ENCODE results near the gene EP400. TPM values are rescaled to one million over a fixed set of nuclear protein-coding genes. Genes with fewer than 3 reads are reported as not detected.

EP400 gene
- total RNA-seq, 1 donor from 2014 or later = 41.4 TPM

- Histone ChIP-seq H3K4me1 (no peaks in the 10 kb centered on the region), H3K36me3 (peaks cover 88% of the 10 kb centered on the region), H3K4me3 (no peak overlapping the region), H3K27ac (no peak overlapping the region), H3K9me3 (no peaks in the 10 kb centered on the region), H3K27me3 (no peaks in the 10 kb centered on the region)
- no peak for TF ChIP-seq CTCF (IDR thresholded peaks at IDR 0.05)
- ATAC-seq = no peak
- intact Hi-C loops (cut with DNase I) = no loop called here
- no peak for DNase-seq
Measured at GRCh38 chr12:132014915-132015280, 65.2 kb downstream of the EP400 start.

GRCh38 chr12:132015686-132016430, 66.1 kb downstream of the EP400 start:
- H3K36me3 ChIP-seq = peaks cover 88% of the 10 kb centered on the region
- no peak for ATAC-seq
- DNase-seq = no peak
- no peak for TF ChIP-seq CTCF (IDR thresholded peaks at IDR 0.05)
- H3K4me3 ChIP-seq = no peak overlapping the region
- no peaks in the 10 kb centered on the region for H3K9me3 ChIP-seq
- H3K4me1 ChIP-seq = no peaks in the 10 kb centered on the region
- intact Hi-C loops (cut with DNase I) = no loop called here
- H3K27me3 ChIP-seq = no peaks in the 10 kb centered on the region
- no peak overlapping the region for H3K27ac ChIP-seq

DNA sequence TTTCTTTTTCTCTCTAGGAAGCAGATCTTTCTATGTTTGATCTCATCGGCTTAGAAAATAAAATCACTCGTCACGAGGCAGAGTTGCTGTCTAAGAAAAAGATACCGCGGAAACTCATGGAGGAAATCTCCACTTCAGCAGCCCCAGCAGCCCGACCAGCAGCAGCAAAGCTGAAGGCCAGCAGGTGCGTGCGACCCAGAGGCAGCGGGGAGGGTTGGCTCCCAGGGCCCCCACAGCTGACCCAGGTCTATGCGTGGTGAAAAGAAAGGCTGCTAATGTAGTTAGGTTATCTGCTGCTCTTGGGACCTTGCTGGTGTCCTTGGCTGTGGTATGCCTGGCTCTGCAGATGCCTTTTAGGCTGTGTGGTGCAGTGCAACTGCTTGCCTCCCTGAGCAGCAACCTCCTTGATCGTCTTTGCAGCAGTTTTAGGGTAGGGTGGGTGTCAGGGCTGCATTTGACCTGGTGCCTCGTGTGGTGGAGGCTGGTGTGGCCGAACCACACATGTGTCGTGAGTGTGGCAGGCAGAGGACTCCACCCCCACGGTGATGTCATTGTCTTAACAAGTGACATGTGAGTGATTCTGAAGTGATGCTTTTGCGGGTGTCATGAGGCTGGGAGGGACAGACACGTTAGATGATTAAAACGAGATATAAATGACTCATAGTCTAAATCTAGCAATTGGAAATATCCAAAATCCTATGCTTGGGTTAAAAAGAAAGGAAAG, 68.6 kb downstream of the EP400 start:
- DNase-seq (peak; percentile 53), ATAC-seq (no peak)
- H3K27me3 ChIP-seq = no peaks in the 10 kb centered on the region
- H3K4me3 ChIP-seq = no peak overlapping the region
- H3K4me1 ChIP-seq = no peaks in the 10 kb centered on the region
- TF ChIP-seq CTCF (IDR thresholded peaks at IDR 0.05) = no peak
- H3K27ac ChIP-seq = no peak overlapping the region
- intact Hi-C loops (cut with DNase I) = no loop called here
- no peaks in the 10 kb centered on the region for H3K9me3 ChIP-seq
- peaks cover 87% of the 10 kb centered on the region for H3K36me3 ChIP-seq

DNA sequence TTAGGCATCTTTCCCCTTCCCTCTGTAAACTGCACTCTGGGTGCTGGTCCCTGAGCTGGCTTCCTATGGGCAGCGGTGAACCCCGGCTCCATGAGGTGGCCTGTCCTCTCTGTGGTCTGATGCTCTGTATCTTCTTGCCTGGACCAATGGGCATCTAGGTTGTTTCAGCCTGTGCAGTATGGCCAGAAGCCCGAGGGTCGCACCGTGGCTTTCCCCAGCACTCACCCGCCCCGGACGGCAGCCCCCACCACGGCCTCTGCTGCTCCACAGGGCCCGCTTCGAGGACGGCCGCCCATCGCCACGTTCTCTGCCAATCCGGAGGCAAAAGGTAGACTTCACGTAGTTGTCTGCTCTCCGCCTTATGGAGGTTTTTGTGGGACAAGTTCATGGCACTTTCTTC, 70.1 kb downstream of the EP400 start:
- Histone ChIP-seq H3K36me3 (peaks cover 87% of the 10 kb centered on the region), H3K27ac (no peak overlapping the region), H3K4me1 (no peaks in the 10 kb centered on the region), H3K27me3 (no peaks in the 10 kb centered on the region), H3K4me3 (no peak overlapping the region), H3K9me3 (no peaks in the 10 kb centered on the region)
- intact Hi-C loops (cut with DNase I) = no loop called here
- ATAC-seq (no peak), DNase-seq (peak; percentile 60)
- TF ChIP-seq CTCF (IDR thresholded peaks at IDR 0.05) = no peak

DNA sequence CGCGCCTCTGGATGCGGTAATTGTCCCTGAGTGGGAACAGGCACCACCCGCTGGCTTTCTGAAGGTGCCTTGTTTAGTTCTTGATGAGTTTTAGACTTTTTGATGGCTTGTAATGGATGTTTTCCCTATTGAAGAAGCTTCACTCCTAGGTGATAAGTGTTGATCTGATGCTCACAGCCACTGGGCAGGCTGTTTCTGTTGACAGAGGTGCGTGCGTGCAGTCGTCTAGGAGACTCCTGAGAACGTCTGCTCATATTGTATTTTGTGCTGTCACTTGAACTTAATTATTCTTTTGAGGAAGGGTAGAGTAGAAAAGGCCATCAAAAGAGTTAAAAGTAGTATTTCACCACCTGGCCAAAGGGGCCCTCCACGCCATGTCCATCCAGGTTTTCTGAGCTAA, 70.5 kb downstream of the EP400 start:
- no peaks in the 10 kb centered on the region for H3K9me3 ChIP-seq
- intact Hi-C loops (cut with DNase I) = no loop called here
- H3K27me3 ChIP-seq = no peaks in the 10 kb centered on the region
- no peaks in the 10 kb centered on the region for H3K4me1 ChIP-seq
- ATAC-seq (no peak), DNase-seq (no peak)
- H3K27ac ChIP-seq = no peak overlapping the region
- H3K36me3 ChIP-seq = peaks cover 87% of the 10 kb centered on the region
- no peak for TF ChIP-seq CTCF (IDR thresholded peaks at IDR 0.05)
- H3K4me3 ChIP-seq = no peak overlapping the region

Measured in upper lobe of right lung (tissue), 1 donor.